GM04504 (cell line): Measurements from ENCODE around the gene TTLL11.

ENCODE experiments used
- DNase-seq: peaks from one replicate; pipeline ENCODE4 v3.0.0-alpha.2; 2012; ENCODE audit warnings: low read depth

The TTLL11 gene, protein sequence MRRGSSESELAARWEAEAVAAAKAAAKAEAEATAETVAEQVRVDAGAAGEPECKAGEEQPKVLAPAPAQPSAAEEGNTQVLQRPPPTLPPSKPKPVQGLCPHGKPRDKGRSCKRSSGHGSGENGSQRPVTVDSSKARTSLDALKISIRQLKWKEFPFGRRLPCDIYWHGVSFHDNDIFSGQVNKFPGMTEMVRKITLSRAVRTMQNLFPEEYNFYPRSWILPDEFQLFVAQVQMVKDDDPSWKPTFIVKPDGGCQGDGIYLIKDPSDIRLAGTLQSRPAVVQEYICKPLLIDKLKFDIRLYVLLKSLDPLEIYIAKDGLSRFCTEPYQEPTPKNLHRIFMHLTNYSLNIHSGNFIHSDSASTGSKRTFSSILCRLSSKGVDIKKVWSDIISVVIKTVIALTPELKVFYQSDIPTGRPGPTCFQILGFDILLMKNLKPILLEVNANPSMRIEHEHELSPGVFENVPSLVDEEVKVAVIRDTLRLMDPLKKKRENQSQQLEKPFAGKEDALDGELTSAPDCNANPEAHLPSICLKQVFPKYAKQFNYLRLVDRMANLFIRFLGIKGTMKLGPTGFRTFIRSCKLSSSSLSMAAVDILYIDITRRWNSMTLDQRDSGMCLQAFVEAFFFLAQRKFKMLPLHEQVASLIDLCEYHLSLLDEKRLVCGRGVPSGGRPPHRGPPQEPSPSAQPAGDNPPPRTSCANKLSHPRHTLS

DNA sequence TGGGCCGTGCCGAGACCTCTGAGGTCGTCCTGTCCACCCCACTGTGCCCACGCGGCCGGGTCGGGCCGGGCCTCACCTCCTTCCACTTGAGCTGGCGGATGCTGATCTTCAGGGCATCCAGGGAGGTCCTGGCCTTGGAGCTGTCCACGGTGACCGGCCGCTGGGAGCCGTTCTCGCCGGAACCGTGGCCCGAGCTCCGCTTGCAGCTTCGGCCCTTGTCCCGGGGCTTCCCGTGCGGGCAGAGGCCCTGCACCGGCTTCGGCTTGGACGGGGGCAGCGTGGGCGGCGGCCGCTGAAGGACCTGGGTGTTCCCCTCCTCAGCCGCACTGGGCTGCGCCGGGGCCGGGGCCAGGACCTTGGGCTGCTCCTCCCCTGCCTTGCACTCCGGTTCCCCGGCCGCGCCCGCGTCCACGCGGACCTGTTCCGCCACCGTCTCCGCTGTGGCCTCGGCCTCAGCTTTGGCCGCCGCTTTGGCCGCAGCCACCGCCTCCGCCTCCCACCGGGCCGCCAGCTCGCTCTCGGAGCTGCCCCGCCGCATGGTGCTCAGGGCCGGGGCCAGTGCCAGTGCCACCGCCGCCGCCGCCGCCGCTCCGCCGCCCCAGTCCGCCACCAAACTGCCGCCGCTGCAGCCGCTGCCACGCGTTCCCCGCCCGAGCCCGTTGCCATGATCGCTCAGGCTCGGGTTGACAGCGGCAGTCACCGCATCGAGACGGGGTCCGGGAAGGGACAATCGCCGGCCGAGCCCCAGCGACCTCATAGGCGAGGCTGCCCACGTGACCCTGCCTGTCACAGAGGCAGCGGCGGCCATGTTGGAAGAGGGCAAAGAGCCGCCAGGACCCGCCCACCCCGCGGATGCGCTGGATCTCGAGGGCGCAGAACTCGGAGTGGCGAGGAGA is at the start of gene TTLL11:
TTLL11 (minus strand) TSS at position 698 of the 896 bp plus-strand sequence; CDS start at position 538, 160 bp downstream.
- DNase-seq: peak; percentile 83

DNA sequence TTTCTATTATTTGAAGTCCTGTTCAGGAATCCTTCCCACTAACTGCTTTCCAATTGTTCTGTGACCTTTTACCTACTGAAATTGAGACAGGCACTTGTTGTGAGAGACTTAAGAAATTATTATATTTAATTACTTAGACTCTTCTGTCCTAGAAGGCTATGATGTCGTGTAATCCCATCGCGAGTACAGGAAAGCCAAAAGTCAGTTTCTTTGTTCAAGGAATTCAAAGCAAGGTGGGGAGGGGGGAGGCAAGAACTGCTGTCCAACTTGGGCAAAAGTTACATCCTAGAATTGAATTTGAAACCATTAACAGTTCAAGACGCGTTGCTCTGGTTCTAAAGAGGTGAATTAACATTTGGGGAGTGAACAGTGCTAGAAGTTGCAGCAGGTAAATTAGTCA is 48.6 kb upstream of the TTLL11 start:
- no peak for DNase-seq

DNA sequence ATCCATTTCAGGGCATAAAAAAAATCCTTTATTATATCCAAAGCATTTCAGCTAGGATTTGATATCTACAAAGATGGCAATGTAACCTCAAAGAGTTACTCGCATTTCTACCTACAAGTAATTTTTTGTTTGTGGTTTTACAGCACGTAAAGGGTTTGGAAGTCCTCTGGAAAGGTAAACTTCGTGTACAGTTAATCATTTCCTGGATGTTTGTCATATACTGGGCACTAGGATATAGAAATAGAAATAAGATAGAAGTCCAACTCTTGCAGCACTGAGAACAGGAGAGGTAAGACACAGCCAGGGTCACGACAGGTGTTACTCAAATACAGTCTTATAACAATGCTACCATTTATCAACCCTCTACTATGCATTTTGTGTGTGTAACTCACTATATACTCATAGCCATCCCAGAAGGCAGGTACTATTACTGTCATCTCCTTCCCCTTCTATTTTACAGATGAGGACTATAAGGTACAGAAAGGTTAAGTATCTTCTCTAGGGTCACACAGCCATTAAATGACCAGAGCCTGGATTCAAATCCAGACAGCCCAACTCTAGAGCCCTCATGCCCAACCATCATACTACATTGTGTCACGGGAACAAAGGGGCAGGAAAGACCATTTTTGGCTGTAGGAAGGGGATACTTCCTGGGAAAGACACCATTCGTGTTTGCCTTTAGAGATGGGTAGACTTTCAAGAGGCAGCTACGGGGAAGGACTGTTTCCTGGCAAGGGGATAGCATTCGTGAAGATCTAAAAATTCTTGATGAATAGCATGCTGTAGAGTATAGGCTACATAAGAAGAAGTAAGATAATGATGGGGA is 47.5 kb upstream of the TTLL11 start:
- DNase-seq: no peak

DNA sequence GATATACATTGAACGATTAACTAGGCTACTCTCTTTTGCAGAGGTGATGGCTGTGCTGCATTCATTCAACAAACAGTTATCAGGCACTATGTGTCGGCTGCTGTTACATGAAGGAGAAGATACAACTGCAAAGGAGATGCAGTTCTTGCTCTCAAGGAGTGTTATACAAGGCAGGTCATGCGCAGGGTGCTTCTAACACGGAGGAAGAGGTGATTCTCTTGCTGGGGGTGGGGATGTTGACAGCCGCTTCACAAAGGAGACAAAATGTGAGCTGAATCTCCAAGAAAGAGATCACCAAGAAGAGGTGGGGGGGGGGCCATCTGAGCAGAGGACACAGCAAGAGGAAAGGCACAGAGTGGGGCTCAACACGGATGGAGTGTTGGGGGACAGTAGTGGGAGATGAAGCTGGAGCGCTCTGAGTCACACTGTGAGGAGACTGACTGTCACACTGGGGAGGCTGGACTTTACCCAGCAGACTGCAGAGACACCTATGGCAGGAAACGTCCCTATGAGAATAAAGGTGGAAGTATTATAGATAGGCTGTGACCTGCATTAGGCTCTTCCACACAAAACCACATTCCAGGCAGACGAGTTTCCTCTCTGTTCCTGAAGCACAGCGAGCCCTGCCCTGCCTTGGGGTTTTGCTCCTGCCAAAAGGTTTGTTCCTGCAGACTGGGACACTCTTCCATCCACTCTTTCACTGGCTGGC is 45.6 kb upstream of the TTLL11 start:
- DNase-seq: no peak

DNA sequence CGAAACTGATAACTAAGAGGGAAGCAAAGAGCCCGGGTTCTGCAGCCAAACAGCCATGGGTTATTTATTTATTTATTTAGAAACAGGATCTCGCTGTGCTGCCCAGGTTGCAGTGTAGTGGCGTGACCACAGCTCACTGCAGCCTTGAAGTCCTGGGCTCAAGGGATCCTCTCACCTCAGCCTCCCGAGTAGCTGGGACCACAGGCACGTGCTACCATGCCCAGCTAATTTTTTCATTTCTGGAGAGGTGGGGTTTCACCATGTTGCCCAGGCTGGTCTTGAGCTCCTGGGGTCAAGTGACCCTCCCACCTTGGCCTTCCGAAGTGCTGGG is 42.4 kb upstream of the TTLL11 start:
- no peak for DNase-seq

DNA sequence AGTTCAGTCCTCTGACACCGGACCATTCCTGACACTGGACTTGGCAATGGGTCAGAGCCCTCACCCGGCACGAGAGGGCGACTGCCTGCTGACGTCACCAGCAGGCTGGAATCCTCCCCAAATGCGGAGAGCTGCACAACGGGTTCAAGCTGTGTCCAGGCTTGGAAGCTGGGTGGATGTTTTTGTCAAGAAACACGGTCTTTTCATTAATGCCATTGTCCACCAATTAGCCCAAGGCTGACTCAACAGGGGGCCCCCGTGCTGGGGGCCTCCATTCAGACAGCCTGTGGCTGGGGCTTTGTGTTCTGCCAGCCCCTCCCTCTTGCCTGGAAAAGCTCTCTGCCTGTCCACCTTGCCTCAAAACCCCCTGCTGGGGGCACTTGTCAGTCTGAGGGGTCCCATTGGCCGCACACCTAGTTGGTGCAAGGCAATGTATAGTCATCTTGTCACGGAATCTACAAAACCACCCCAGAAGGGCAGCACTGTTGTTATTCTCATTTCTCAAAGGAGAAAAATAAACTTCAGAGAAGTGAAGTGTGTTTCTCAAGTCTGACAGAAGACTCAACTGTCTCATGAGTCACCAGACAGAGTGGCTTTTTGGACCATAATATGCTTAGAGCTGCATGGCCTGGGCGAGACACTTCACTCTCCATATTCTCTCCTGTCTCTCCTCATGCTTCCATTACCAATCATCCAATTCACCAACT is 41.9 kb upstream of the TTLL11 start:
- no peak for DNase-seq

DNA sequence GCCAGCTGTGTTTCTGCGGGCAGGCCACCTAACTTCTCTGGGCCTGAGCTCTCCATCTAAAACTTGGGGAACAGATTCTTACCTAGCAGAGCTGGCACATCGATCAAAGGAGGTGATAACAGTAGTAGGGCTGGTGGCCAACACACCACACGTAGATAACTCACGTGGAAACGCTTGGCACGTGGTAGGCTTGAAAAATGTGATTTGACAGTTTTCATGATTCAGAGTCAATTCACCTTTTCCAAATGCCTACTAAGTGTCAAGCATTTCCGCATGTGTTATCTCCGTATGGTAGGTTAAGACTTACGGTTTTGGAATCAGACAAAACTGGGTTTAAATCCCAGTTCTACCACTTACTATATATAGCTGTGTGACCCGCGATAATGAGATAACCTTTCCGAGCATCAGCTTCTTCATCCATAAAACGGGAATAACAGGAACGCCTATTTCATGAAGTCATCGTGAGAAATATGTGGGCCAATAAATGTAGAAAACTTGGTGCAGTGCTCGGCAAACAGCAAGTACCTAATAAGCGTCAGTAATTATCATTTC is 41.0 kb upstream of the TTLL11 start:
- DNase-seq: no peak

DNA sequence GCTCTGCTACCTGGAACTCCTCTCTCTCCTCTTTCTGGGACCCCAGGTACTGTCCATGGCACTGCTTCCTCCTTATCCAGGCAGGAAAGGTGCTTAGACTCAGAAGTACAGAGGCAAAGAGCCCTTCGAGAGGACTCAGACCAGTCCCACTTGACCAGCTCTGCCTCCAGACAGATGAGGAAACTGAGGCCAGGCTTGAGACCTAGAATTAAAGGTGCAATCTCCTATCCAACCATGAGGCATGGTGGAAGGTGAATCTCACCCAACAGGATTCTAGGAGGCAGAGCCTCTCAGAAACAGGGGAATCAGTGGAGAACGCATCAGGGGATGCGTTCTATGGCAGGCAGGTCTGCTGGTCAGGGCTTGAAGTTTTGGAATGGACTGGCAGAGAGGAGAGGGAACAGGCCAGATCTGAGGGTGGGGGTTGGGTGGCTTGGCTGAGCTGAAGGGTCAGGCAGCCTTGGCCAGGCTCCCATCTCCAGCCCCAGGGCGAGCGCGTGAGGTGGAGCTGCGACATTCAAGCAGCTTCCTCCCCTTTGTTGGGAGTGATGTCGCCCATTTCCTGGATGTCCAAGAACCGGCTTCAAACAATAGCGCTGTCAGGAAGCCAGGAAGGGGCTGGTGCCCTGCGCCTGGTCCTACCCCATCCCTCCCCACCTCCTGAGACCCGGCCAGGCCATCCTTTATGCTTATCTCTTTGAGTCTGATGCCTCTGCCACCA is 40.3 kb upstream of the TTLL11 start:
- DNase-seq: no peak

DNA sequence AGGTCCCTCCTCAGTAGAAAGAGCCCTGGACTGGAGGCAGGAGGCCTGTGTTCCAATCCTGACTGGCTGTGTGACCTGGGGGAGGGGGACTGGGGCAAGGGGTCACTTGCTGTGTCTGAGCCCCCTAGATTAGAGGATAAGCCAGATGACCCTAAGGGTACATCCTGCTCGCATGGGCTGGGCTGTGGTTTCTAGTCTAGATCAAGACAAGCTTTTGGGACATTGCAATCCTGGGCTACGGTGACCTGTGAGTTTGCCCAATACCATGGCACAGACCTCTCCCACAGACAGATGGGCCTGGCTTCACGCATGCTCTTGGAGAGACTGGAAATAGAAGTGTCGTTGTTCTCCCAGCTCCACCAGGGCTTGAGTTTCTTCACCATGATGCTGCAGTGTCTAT is 39.4 kb upstream of the TTLL11 start:
- DNase-seq: no peak

DNA sequence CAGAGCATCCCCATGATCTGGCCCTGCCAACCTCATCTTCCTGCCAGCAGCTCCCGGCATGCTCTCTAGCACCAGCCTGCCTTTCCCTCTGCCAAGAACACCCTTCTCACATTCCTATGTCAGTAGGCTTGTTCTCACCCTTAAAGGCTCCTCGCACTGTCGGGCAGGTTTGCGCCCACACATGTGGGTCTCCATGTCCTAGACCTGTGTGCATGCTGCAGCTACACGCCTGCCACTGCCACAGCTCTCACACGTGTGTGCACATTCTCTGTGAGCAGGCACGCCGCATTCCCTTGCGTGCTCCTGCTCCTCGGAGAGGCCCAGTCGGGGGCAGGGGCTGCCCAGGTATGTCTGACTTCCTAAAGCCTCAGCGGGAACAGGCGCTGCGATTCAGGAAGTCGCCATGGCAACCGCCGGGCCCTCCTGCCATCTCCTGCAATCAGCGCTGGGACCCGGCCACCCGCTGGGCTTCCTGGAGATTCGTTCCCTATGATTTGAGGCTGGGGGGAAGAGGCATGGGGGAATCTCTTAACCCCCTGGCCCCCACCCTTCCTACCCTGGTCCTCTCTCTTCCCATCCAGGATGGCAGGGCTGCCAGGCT is 38.4 kb upstream of the TTLL11 start:
- DNase-seq: no peak

DNA sequence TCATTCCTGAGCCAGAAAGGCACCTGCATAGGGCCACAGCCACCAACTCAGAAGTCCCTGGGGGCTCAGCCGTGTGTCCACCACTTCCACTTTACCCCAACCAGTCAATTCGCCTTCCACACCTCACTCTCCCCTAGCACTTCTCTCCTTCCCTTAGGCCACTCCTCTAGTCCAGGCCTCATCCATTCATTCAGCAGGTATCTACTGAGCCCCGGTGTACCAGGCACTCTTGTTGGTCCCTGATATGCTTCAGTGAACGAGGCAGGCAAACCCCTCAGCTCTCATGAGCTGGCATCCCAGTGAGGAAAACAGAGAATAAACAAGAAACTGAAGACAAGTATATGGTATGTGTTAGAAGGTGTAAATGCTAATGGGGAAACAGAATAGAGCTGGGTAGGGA is 37.7 kb upstream of the TTLL11 start:
- DNase-seq: no peak

DNA sequence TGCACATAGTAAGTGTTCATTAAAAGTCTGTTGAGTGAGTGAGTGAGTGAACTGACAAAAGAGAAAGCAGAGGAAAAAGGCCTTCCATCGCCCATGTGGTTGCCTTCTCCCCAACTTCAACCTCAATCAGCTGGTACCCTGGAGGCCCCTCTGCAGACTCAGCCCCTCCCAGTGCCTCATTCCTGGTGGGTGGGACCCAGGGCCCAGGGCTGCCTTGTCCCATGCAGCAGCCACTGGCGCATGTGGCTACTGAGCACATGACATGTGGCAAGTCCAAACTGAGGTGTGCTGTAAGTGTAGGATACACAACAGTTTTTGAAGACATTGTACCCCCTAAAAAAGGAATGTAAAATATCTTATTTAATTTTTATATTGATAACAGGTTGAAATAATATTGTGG is 36.9 kb upstream of the TTLL11 start:
- DNase-seq: no peak

DNA sequence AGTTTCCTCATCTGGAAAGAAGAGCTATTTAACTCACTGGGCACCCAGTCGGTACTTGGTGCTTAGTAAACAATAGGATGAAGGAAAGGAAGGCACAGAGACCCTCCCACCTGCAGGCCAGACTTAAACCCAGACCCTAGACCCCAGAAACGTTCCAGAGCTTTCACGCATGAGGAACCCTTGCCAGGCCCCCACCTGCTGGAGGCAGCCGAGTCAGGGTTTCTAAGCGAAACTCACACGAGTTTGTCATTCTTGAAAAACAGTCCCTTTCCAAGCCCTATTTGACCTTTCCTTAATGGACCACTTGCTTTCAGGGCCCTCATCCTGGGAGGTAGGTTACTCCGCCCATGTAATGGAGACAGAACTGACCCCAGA is 35.8 kb upstream of the TTLL11 start:
- DNase-seq: no peak

DNA sequence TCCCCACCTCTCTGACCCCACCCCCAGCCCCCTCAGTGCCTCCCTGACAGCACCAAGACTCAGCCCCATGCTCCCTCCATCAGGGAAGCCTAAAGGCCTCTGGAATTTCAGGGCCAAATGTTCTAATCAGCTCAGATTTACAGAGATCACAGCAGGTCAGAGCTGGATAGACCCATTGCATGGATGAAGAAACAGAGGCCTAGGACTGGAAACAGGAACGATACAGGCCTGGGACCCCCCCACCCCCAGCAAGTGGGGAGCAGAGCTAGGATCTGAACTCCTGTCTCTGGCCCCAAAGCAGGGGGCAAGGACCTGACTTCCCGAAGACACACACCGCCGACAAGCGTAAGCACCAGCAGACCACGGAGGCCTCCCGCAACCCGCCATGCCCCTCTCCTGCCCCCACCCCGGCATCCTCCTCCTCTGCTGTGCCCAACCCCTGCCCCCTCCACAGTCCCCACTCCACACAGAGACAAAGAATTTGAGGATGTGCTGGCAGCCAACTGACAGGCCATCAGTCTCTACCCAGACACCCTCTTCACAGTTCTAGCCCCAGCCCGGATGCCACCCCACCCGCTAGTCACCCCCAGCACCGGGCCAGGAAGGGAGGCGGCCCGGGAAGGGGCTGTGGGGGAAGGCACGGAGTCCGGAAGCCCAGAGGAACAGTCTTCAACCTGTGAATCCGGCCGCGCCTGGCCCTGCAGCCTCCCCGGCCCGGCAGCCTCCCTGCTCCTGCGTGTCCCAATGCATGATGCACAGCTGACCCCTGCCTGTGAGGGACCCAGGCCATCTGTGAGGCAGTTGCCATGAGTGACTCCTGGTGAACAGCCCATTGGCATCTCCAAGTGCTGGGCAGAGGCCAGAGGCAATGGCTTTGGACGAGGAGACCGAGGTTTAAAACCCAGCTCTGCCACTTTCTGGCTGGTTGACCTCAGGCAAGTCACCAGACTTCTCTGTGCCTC is 35.2 kb upstream of the TTLL11 start:
- DNase-seq: no peak

DNA sequence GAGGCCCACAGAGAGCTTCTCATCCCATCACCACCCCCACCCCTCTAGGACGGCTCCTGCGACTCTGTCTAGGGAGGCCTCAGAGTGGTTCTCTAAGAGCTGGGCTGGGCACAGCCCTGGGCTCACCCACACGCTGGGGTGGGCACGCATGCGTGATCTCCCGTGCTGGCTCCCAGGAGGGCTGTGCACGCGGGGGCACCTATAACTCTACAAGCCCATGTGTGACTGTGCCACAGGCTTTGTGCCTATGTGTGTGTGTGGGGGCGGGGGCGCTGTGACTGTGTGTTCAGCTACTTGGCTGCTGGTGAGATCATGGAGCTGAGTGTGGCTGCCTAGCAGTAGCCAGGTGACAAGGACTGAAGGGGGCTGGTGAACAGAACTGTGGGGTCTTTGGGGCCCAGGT is 34.3 kb upstream of the TTLL11 start:
- DNase-seq: no peak

DNA sequence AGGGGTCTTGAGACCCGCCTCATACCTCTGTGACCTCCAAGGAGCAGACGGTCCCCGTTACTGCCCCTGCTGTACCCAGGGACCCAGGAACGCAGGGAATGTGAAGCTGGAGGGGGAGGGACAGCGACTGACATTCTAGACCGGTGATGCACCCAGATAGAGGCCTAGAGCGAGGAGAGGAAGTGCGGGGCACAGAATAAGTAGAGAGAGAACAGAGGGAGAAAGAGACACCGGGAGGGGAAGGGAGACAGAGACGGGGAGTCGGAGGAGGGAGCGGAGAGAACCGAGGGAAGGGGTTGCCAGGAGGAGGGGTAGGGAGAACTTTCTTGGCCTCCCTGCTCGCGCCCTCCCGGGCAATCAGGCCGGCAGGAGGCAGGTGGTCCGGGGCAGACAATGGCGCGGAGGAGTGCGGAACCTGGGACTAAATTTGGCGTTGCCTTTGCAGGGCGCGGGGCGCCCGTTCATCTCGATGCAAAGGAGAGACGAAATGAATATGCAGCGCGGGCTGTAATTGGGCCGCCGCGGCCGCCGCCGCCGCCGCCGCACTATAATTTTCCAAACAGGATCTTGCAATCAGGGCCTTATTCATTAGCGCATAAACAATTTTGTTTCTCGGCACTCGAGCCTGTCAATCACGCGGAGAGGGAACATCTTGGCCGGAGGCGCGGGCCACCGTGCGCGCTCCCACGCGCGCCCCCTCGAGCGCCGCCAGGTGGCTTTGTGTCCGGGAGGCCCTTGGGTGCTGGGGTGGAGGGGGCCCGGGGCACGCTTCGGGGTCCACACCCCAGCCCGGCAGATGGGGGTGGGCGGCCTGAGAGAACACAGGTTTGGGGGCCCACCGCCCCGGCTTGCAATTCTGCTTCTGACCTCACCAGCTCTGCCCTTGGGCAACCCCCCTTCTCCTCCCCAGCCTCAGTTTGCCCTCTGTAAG is 33.5 kb upstream of the TTLL11 start:
- no peak for DNase-seq
